Hepatocyte (in vitro differentiated cells): ENCODE results near the gene CBARP. TPM values are rescaled to one million over a fixed set of nuclear protein-coding genes. Genes with fewer than 3 reads are reported as not detected.

Source experiments
- DNase-seq: peaks from one replicate; pipeline ENCODE4 v3.0.0-alpha.2; 2016; ENCODE audit warnings: low spot score
- H2AFZ ChIP-seq: fragments of 200-600 bp; sonication (generic); 2 replicates; pipeline ENCODE4 v1.6.0; 2016; ENCODE audit warnings: antibody characterized with exemption, mild to moderate bottlenecking
- H3K27ac ChIP-seq: fragments of 200-600 bp; sonication (generic); 2 replicates; pipeline ENCODE4 v1.5.1; 2016; ENCODE audit warnings: mild to moderate bottlenecking
- H3K27me3 ChIP-seq: fragments of 200-600 bp; sonication (generic); 2 replicates; pipeline ENCODE4 v1.6.1; 2016
- H3K36me3 ChIP-seq: fragments of 200-600 bp; sonication (generic); replicated peaks from 2 replicates; pipeline ENCODE4 v1.5.1; 2016; ENCODE audit warnings: low read depth; ENCODE audit not compliant: insufficient read depth
- H3K4me1 ChIP-seq: fragments of 200-600 bp; sonication (generic); 2 replicates; pipeline ENCODE4 v1.5.1; 2016; ENCODE audit warnings: mild to moderate bottlenecking, moderate library complexity; ENCODE audit not compliant: insufficient read depth
- H3K4me2 ChIP-seq: fragments of 200-600 bp; sonication (generic); 2 replicates; pipeline ENCODE4 v1.6.0; 2016
- H3K4me3 ChIP-seq: fragments of 200-600 bp; sonication (generic); 2 replicates; pipeline ENCODE4 v1.5.1; 2016; ENCODE audit warnings: mild to moderate bottlenecking
- H3K79me2 ChIP-seq: fragments of 200-600 bp; sonication (generic); 2 replicates; pipeline ENCODE4 v1.6.0; 2017; ENCODE audit warnings: mild to moderate bottlenecking
- H3K9me2 ChIP-seq: fragments of 200-600 bp; sonication (generic); replicated peaks from 2 replicates; pipeline ENCODE4 v1.6.0; 2017; ENCODE audit warnings: mild to moderate bottlenecking; ENCODE audit not compliant: insufficient read depth
- H3K9me3 ChIP-seq: fragments of 200-600 bp; sonication (generic); 2 replicates; pipeline ENCODE4 v1.5.1; 2016; ENCODE audit warnings: low read depth, mild to moderate bottlenecking
- H4K20me1 ChIP-seq: fragments of 200-600 bp; sonication (generic); 2 replicates; pipeline ENCODE4 v1.6.0; 2016; ENCODE audit warnings: mild to moderate bottlenecking; ENCODE audit not compliant: insufficient read depth, poor library complexity, severe bottlenecking
- EZH2 ChIP-seq: fragments of 200-600 bp; sonication (generic); IDR thresholded peaks from 2 replicates; pipeline ENCODE4 v1.6.1; 2016; ENCODE audit warnings: antibody characterized with exemption, mild to moderate bottlenecking, borderline replicate concordance
- EZH2phosphoT487 ChIP-seq: fragments of 200-600 bp; sonication (generic); IDR thresholded peaks from one replicate; pipeline ENCODE4 v1.6.1; 2018; ENCODE audit warnings: antibody characterized with exemption, mild to moderate bottlenecking, low read depth, moderate library complexity; ENCODE audit not compliant: unreplicated experiment, severe bottlenecking
- WGBS: methylation state at CpG from one replicate; pipeline ENCODE4 v1.1.6; 2016; ENCODE audit warnings: low lambda C conversion rate; ENCODE audit errors: missing lambda C conversion rate; 5-methylcytosine and 5-hydroxymethylcytosine counted together
- polyA plus RNA-seq: library from polyadenylated mRNA; unstranded; fragments of >200 nt; fragmentation: Nextera tagmentation; extraction: Ambion mirVana; gene quantifications from 2 replicates; pipeline ENCODE4 v1.2.1, GENCODE V29; 2016
- total RNA-seq: library from RNA; depleted of rRNA; stranded (reverse); fragments of >200 nt; gene quantifications from 2 replicates; pipeline ENCODE4 v1.2.3, GENCODE V29; 2014
- TF ChIP-seq, protein P1 (sequence below): fragments of 200-600 bp; sonication (generic); IDR thresholded peaks from 2 replicates; pipeline ENCODE4 v1.5.1; 2016; ENCODE audit warnings: antibody characterized with exemption, mild to moderate bottlenecking; ENCODE audit not compliant: poor library complexity

CBARP gene
- total and polyA plus RNA-seq, 2 experiments from 2014 or later = 4.2 to 7.1 TPM

DNA sequence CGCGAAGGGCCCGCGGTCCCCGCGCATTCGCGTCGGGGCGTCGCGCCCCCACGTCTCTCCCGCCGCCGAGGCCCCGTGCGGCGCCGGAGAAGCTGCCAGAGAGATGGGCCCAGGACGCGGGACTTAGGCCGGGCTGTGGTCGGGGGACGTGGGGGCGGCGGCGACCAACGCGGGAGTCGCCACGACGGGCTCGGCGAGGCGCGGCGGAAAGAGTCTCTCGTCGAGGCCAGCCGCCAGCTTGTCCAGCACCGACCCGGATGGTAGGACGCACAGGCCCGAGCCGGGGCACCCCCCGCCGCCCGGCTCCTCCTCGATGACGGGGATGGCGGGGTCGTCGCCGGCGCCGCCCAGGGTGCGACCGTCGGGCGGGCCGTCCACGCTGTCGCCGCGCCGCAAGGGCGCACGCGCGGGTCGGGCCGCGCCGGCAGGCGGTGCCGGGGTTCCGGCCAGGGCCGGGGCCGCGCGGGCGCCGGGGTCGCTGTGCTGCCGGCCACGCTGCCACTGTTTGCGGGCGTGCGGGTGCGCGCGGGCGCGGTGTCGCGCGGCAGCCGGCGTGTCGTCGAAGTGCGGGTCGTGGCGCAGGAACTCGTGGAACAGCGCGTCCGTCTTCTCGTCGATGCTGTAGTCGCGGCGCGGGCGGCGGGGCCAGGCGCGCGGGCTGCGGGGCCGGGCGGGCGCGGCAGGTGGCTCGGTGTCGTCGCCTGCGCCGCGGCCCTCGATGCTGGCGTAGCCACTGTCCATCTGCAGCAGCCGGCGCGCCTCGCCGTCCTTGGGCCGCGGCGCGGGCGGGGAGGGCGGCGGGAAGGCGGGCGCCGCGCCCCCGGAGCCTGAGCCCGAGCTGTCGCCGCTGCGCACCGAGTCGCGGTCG is 8.5 kb downstream of the CBARP start:
- Histone ChIP-seq H3K36me3 (no peaks in the 10 kb centered on the region), H4K20me1 (no peaks in the 10 kb centered on the region), H3K4me1 (peaks cover 17% of the 10 kb centered on the region), H3K4me2 (no peak overlapping the region), H3K79me2 (no peaks in the 10 kb centered on the region), H3K4me3 (no peak overlapping the region), H2AFZ (no peak overlapping the region), H3K9me2 (no peaks in the 10 kb centered on the region), H3K9me3 (no peaks in the 10 kb centered on the region), H3K27ac (no peak overlapping the region), H3K27me3 (no peaks in the 10 kb centered on the region)
- WGBS = 99% methylated on average over 32 of the region's 158 CpGs
- TF ChIP-seq EZH2phosphoT487 = no peak
- TF ChIP-seq EZH2 = no peak
- TF ChIP-seq, protein P1, sequence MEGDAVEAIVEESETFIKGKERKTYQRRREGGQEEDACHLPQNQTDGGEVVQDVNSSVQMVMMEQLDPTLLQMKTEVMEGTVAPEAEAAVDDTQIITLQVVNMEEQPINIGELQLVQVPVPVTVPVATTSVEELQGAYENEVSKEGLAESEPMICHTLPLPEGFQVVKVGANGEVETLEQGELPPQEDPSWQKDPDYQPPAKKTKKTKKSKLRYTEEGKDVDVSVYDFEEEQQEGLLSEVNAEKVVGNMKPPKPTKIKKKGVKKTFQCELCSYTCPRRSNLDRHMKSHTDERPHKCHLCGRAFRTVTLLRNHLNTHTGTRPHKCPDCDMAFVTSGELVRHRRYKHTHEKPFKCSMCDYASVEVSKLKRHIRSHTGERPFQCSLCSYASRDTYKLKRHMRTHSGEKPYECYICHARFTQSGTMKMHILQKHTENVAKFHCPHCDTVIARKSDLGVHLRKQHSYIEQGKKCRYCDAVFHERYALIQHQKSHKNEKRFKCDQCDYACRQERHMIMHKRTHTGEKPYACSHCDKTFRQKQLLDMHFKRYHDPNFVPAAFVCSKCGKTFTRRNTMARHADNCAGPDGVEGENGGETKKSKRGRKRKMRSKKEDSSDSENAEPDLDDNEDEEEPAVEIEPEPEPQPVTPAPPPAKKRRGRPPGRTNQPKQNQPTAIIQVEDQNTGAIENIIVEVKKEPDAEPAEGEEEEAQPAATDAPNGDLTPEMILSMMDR = no peak
- DNase-seq = no peak

DNA sequence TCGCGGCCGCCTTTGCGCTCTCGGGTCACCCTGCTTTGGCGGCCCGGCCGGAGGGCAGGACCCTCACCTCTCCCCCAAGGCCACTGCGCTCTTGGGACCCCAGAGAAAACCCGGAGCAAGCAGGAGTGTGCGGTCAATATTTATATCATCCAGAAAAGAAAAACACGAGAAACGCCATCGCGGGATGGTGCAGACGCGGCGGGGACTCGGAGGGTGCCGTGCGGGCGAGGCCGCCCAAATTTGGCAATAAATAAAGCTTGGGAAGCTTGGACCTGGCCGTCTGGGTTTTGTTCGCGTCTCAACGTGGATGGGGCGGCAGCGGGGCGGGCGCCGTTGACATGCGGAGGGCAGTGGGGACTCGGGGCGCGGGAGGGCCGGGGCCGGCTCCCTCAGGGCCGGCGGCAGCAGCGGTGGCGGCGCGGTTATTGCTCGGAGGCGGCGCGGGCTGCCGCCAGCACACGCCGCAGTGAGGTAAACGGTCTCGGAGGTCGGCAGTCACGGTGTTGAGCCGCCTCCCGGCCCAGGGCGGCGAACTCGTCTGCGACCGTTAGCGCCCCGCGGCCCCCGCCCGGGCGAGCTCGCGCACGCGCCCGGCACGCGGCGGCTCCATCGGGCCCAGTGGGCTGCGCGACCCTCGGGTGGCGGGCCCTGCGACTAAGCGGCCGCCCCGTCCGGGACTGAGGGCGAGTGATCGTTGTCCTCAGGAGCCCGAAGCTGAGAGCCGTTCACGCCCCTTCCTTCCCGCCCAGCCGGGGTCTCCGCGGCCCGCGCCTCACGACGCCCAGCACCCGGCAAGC is 9.4 kb downstream of the CBARP start:
- no peaks in the 10 kb centered on the region for H3K27me3 ChIP-seq
- H3K4me2 ChIP-seq = no peak overlapping the region
- no peaks in the 10 kb centered on the region for H3K9me2 ChIP-seq
- H3K4me3 ChIP-seq = no peak overlapping the region
- H2AFZ ChIP-seq = no peak overlapping the region
- over 99% methylated on average over 52 of the region's 100 CpGs for WGBS
- TF ChIP-seq EZH2 = no peak
- no peak for TF ChIP-seq EZH2phosphoT487
- no peaks in the 10 kb centered on the region for H3K79me2 ChIP-seq
- no peaks in the 10 kb centered on the region for H3K9me3 ChIP-seq
- H3K4me1 ChIP-seq = peaks cover 17% of the 10 kb centered on the region
- H3K36me3 ChIP-seq = no peaks in the 10 kb centered on the region
- no peaks in the 10 kb centered on the region for H4K20me1 ChIP-seq
- DNase-seq = no peak
- no peak overlapping the region for H3K27ac ChIP-seq

- Histone ChIP-seq H4K20me1 (no peaks in the 10 kb centered on the region), H3K9me2 (no peaks in the 10 kb centered on the region), H3K27me3 (no peaks in the 10 kb centered on the region), H3K4me3 (no peak overlapping the region), H3K4me1 (peaks cover 10% of the 10 kb centered on the region), H3K9me3 (no peaks in the 10 kb centered on the region), H3K27ac (no peak overlapping the region), H3K4me2 (no peak overlapping the region), H2AFZ (no peak overlapping the region), H3K79me2 (peaks cover 4% of the 10 kb centered on the region), H3K36me3 (no peaks in the 10 kb centered on the region)
- 98% methylated on average over 49 of the region's 56 CpGs for WGBS
- no peak for DNase-seq
- TF ChIP-seq, protein P1 = no peak
- TF ChIP-seq EZH2phosphoT487 (no peak), EZH2 (no peak)
Measured at GRCh38 chr19:1227304-1228054, 10.3 kb downstream of the CBARP start.
